GM21529 (cell line): ENCODE measurements around the gene PLD6.
"Not testable (repeated sequence)": the region's sequence is repeated elsewhere in the genome, so short reads cannot be mapped to it uniquely, and the experiment has no call there.

Source experiments
- ATAC-seq: cut with Tn5 transposase; IDR thresholded peaks from one replicate; pipeline ENCODE4 v1.9.1; 2021; ENCODE audit not compliant: unreplicated experiment

The PLD6 gene

DNA sequence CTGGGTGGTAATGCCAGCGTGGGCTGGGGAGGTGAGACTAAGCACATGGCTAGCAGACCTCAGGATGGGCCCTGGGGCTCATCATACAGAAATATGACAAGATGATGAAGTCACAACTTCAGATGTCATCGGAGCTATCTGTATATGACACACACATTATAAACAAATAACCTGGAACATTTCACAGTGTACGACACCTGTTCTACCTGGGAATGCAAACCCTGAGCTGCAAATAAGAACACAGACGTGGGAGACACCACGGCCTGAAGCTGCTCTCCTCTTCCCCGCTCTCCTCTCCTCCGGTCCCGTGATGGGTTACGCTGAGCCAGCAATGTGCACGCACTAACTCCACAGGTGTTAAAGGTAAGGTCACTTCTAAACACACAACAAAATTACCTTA lies 4.9 kb downstream of the PLD6 start:
- ATAC-seq = no peak

DNA sequence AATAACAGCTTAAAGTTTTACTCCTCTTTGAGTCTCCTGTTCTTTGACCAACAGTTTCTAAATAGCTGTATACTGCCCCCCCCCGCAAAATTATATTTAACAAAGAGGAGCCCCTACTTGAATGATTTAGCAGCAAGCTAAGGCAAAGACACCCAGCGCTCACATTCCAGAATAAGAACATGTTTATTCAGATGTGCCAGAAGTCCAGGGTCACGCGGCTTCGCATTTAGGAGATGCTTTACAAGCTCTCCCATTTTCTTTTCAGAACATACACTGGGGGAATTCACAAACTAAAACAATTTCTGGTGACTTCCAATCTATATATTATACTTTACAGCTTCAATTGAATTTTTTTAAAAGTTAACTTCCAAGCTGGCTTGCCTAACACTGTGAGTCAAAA lies 5.3 kb downstream of the PLD6 start:
- no peak for ATAC-seq

DNA sequence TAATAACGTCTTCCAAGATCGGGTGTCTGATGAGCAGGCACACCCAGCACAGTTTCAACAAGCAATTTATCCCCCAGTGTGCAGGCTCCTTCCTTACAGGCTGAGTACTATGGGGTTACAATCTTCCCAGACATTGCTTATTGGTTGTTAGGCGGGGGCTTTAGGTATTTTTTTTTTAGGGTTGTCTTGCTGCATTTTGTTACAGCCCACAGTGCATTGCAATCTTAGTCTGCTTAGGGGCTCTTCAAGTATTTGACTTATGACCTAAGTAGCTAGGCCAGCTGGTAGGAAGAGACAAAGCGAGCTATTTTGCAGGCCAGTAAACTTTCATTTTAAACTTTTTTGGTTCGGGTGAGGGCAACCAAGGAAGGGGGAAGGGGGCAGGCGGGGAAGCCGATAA lies 5.8 kb downstream of the PLD6 start:
- ATAC-seq = no peak

DNA sequence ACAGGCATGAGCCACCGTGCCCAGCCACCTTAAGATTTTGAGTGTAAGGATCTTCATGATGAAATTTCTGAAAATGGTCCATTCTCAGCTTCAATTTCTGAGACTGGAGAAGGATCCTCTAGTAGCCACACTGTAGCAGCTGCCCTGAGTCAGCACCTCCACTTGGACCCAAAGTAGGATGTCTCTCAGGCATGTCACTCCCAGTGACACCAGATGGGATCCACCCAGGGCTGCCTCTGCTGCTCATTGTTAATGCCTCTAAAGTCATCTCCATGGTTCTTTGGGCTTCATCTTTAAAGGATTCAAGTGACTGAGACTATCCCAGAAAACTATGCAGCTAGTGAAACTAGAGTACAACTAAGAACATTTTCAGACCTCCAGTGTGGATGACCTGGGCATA lies 7.9 kb downstream of the PLD6 start:
- ATAC-seq = no peak

DNA sequence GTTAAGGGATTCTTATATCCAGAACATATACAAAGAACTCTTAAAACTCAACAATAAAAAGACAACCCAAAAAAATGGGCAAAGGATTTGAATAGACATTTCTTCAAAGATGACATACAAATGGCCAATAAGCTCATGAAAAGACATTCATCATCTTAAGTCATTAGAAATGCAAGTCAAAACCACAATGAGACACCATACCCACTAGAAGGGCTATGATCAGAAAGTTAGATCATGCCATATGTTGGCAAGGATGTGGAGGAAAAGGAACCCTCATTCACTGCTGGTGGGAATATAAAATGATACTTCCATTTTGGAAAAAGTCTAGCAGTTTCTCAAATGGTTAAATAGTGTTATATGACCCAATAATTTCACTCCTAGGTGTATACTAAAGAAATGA lies 9.4 kb downstream of the PLD6 start:
- ATAC-seq = no peak

DNA sequence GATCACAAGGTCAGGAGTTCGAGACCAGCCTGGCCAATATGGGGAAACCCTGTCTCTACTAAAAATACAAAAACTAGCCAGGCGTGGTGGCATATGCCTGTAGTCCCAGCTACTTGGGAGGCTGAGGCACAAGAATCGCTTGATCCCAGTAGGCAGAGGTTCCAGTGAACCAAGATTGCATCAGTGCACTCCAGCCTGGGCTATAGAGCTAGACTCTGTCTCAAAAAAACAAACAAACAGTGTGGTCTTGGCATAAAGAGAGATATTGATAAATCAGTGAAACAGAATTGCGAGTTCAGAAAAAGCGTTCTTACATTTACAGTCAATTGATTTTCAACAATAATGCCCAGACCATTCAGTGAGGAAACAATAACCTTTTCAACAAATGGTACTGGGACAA lies 10.7 kb downstream of the PLD6 start:
- ATAC-seq = not testable (repeated sequence)

DNA sequence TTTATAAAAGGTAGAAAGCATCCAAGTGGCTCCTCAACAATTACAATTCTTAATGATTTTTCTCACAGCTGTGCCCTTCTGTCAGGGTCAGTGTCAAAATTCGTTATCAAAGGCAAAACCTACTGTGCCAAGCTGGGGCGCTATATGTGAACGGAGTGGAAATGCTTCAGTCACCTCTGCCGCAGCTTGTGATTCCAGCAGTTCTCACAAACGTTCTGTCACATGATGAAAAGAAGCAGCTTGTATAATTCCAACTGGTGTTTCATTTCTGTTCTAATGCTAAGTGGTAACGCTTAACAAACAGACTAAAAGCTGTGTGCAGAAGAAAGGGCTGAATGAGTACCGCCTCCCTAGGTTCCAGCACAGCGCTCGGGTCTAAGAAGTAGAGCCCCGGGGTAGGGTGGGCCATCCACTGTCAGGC lies 14.2 kb downstream of the PLD6 start:
- no peak for ATAC-seq

DNA sequence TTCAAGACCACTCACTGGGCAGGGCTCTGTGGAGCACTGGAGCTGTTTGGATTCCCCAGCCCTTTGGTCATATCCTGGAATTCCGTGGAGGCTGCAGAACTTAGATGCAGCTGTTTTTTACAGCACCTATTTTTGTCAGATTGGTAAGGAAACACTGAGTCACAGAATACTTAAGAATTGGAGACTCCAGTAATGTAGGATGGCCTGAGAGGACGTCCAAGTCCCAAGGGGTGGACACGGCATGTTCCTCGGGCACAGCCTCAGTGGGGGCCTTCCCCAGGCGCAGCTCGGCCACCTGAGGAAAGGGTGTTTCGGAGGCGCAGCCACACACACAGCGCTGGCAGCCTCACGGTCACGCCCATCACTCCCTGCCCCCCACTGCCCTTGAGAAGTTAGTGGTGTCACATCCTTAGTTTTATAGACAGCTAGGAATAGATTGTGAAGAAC lies 14.8 kb downstream of the PLD6 start:
- no peak for ATAC-seq

DNA sequence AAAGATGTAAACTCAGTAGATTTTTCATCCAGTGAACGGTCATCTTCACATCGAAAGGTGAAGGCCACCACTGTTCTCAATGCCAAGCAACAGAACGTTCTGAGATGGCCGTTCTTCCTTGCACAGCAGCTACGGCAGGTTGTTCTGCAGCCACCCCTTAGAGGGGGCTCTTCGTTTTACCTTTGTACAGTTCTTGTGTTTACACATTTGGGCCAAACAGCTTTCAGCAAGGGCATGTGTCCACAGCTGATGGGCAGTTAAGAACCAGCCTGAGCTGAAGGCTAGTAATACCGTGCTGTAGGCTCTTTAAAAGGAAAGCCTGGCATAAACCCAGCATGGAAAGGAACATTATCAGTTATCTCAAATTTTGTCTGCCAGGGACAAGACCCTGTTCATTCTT lies 15.9 kb downstream of the PLD6 start:
- ATAC-seq = no peak

DNA sequence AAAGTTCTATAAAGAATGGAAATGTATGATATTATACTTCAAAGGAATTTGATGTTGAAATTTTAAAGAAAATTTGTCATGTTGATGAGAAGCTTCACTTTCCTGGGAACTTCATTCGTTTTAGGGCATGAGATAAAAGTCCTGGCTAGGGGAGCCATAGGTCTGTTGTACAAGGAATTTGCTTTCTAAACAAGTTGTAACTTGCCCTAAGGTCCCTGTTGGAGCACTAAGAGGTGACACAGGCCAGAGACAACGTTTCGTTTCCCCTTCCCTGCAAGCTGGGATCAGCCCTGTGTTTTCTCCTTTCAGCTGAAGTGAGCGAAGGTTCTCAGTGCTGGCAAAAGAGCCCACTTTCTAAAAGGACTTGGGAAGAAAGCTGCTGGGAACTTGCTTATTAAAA lies 16.6 kb downstream of the PLD6 start:
- ATAC-seq = no peak

DNA sequence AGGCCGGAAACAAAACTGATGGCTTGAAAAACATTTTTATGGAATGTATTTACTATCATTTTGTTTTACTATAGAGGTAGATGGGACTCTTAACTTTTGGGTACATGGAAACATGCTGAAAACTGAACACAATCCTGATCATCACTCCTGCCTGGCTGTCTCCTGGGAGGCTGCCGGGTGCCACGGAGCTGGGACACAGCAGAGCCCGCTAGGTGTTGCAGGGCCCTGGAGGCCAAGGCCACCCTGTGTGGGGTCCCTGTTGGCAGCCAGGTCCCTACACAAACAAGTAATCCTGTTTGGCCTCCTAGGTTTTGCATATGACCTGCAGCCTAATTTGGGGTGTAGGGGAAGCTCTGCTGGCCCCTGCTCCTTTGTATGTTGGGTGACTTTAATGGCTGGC lies 17.5 kb downstream of the PLD6 start:
- no peak for ATAC-seq

DNA sequence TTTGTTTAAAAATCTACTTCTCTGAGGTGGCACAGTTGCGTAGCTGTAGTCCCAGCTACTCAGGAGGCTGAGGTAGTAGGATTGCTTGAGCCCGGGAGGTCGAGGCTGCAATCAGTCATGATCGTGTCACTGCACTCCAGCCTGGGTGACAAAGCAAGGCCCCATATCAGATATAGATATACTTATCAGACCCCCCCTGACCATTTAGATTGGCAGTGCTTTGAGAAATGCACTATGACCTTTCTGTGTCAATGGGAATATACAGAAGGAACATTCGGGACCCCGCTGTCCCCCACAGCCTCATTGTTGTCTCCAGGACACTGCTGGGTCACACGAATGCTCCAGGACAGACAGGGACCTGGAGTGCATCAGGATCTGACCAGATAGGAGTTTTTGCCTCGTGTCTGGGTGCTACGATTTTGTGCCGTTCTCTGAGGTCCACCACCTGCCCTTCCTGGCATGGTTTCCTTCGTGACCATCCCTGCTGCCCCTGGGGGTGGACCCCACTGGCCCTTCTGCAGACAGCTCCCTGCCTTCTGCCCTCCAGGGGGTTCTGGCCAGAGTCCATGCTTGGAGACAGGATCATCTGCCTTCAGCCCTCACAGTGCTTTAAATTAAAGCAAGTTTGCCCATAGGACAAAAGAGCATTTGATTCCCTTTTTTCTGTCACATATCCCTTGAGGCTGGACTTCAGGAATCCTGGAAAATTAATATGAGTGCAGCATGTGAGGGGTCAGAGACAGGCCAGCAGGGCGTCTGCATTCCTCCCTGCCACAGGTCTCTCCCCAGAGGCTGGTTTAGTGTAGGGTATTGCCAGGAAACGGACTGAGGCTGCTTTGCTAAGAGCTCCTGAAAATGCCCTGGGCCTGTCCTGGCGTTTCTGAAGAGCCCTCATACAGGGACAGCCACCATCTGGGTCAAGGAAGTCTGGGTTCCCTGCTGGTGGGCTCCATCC lies 19.3 kb downstream of the PLD6 start:
- ATAC-seq = no peak

DNA sequence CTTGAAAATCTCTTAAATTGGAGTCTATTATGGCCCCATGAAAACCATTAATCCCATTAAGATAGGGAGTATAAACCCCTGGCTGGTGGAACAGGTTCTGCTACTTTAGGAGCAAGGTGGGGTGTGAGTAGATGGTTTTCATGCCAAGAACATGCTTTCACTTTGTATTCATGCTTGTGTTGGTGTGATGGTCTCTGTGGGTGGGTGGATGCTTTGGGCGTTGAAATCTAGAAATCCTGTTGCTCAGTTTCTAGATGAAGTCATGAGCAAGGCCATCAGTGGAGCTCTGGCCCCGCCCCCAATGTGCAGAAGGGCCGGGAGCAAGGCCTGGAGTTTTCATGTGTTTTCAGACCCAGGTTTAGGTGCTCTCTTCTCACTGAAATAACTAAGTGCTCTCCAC lies 20.1 kb downstream of the PLD6 start:
- no peak for ATAC-seq

DNA sequence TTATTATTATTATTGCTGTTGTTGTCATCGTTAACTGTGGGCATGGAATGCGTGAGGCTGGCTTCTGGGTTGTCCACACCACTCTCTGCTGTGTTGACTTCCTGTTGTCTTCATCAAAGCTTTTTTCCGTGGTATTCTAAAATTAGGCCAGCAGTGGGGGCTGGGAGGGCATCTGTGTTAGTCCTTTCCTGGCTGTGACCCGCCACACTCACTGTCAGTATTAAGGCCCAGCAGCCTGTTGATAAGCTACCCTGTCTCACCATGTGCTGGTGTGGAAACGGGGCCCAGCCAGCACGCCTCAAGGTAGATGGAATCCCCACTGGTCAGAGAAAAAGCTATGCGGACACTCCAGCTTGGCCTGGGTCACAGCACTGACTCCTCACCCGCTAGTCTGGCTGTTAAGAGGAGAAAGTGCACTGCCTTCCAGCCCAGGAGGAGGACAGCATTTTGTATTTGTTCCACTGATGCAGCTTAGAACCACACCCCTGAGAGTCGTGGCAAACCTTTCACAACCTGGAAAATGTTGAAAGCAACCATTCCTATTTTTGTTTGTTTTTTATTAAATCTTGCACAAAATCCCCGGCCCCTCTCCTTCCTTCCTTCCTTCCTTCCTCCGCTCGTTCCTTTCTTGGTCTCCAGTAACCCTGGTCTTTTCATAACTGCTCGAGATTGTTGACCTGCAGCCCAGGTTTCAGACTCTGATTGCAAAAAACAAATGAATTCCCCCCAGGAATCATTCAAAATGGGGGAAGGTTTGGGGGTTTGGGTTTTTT lies 21.0 kb downstream of the PLD6 start:
- not testable (repeated sequence) for ATAC-seq

DNA sequence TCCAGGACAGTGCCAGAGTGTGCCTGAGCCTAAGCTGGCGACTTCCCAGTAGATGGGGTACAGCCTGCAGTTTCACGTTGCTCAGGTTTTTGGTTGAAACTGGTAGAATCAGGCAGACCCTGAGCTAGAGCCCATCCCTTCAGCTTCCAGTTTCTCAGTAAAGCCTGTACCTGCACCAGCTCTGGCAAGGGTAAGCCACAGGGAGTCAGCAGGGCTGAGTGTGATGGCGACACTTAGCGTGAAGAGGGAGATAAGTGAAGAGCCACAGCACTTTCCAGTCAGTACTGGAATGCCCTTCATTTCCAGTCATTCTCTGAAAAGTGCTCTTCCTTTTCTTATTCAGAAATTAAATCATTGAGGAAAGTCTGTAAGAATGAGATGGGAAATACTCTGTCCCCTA lies 22.4 kb downstream of the PLD6 start:
- ATAC-seq = no peak

DNA sequence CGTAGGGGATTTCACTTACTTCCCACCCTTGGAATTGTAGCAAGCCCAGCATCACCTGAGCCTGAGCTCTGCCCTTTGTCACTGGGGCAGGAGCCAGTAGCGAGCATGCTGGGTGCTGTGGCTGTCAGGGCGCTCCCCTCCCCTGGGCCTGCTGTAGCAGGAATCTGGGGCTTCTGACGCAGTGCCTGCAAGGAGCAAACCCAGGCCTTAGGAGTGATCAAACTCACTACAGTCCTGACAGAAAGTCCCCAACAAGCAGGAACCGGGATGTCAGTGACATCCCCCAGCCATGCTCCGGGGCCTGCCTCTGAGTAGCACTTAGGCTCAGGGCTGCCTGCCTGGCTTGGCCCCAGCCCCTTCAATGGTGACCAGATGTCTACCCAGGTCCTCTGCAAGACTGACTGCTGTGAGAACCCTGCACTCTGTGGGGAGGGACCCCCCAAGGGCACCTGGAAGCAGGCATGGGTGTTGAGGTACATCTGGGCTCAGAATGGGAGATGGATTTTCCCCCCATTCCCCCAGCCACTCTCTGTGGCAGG lies 23.5 kb downstream of the PLD6 start:
- ATAC-seq = no peak

DNA sequence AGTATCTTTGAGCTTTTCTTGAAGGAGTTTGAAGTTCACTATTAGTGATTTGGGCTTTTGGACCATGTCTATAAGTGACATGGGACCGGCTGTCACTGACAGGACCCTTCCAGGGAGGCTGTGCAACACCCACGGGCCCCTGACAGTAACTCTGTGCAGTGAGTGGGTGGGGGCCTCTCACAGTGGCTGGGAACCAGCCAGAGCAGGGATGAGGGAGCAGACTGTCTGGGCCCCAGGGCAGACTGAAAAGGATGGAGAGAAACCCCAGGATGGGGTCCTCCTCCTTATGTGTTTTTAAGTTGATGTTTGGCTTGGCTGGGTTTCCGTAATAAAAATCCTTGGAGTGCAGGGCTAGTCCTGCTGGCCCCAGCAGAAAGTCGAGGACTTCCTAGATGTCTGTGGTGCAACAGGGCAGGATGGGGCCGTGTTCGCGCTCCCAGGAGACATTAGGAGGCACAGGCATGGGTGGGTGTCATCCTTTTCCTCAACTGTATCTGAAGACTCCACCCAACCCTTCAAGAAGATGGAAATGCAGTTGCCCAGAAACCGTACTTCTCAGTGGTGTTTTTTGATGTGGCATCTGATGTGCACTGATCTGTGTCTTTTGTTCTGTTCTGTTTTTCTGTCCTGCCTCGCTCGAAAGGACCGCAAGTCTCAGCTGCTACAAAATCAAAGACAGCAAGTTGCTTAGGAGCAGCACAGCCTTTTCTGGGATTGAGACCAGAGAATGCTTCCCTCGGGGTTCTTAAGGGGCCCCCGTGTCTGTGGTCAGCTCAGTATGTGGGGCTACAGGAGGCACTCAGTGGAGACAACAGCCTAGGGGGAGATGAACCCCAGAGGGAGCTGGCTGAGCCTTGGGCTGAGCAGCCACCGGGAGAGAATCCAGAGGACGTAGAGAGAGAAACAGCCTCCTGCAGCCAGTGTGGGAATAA lies 24.2 kb downstream of the PLD6 start:
- no peak for ATAC-seq

DNA sequence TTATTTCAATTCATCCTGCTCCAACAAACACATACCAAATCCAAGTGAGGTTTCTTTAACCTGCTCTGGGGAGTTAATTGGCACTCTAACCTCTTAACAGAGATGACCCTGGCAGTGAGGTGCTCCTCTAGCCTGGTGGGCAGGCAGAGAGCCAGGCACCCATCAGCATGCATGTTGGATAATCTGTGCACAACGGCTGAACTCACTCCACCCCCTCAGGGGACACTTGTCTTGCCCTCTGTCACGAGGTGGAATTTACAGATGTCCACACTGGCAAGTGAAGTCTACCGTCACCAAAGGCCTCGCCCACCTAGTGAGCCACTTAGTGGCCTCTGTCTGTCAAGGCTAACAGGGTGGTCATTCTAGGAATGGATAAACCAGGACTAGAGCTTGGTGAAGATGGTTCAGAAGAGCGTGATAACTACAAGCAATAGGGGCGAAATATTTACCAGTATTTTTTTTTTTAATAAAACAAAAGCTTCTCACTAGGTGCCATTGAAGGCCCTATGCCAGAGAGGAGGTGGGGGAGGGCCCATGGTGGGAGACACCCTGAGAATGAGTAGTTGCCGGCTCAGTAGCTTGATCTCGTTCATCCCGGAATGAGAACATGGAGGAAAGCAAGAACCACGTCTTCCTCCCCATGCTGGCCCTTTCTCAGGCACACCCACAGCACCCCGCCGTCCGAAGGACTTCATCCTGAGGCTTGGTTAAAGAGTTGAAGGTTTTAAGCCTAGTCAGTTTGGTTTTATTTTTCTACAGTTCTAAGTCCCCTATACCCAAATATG lies 25.2 kb downstream of the PLD6 start:
- no peak for ATAC-seq

DNA sequence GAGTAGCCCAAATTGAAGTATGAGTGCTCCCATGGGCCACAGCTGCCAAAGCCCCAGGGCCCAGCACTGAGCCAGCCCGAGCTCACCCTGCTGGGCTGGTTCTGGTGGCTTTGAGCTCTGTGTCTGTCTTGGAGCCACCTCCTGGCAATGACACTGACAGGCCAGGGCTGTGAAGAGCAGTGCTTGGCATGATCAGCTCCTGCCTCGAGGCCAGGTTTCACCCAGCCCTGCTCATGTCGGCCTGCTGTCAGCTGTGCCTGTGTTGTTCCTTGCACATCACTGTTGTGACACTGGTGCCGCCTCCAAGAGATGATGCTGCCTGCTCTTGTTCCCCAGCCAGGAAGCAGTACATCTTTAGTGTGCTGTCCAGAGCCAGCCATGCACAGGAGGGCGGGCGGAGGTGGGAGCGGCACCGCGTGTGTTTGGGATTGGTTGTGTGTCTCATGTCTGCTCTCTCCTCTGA lies 26.0 kb downstream of the PLD6 start:
- ATAC-seq = no peak

DNA sequence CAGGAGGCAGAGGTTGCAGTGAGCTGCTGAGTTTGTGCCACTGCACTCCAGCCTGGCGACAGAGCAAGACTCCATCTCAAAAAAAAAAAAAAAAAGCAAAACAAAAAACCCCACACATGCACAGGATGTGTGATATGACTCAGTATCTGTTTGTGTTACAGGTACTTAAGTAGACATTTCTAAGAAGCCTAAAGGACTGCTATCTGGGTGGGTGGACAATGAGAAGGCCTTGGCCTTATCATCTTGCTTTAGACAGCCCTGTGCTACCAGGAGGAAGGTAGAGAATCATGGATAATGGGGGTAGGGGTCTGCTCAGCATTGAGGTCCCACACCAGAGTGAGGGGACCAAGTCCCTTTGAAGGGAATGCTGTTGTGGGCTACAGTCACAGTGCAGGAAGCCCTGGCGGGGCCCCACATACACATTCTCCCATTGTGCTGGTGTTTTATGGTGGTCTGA lies 26.7 kb downstream of the PLD6 start:
- ATAC-seq = peak; percentile 64
